HFFc6 (cell line): ENCODE results near the gene SUPT20HL1. TPM values are rescaled to one million over a fixed set of nuclear protein-coding genes. Genes with fewer than 3 reads are reported as not detected.
"Not testable (repeated sequence)": the region's sequence is repeated elsewhere in the genome, so short reads cannot be mapped to it uniquely, and the experiment has no call there.

Source experiments
- DNase-seq: peaks from one replicate; pipeline ENCODE4 v3.0.0-alpha.2; 2018
- H3K27ac Mint-ChIP-seq: 2 replicates; pipeline ENCODE4 v1.8.0; 2020; ENCODE audit warnings: mild to moderate bottlenecking, mixed read lengths
- H3K27me3 Mint-ChIP-seq: 2 replicates; pipeline ENCODE4 v1.8.0; 2021; ENCODE audit warnings: mild to moderate bottlenecking, moderate library complexity, mixed read lengths; ENCODE audit not compliant: insufficient read depth
- H3K36me3 Mint-ChIP-seq: 2 replicates; pipeline ENCODE4 v1.8.0; 2021; ENCODE audit warnings: low read depth, mixed read lengths
- H3K4me1 Mint-ChIP-seq: 2 replicates; pipeline ENCODE4 v1.8.0; 2020; ENCODE audit warnings: low read depth, mixed read lengths
- H3K4me3 Mint-ChIP-seq: 2 replicates; pipeline ENCODE4 v1.8.0; 2020; ENCODE audit warnings: mild to moderate bottlenecking, moderate library complexity, mixed read lengths
- H3K9me3 Mint-ChIP-seq: 2 replicates; pipeline ENCODE4 v1.8.0; 2020; ENCODE audit warnings: mild to moderate bottlenecking, mixed read lengths
- CTCF ChIP-seq: fragments of 200-600 bp; sonication (generic); IDR thresholded peaks from 2 replicates; pipeline ENCODE4 v1.5.0; 2021; ENCODE audit warnings: antibody characterized with exemption, mild to moderate bottlenecking
- total RNA-seq, 6 experiments: library from RNA; stranded (reverse); fragmentation: NEBNext Ultra II Directional; extraction: Animal tissue kit (Norgen Biotek cat#: 25700); gene quantifications; 2 replicates in 1 of 6; 3 replicates in 5 of 6; pipeline ENCODE4 v1.2.3, GENCODE V29; 2021

SUPT20HL1 gene
- total RNA-seq, 6 experiments from 2014 or later = not detected

DNA sequence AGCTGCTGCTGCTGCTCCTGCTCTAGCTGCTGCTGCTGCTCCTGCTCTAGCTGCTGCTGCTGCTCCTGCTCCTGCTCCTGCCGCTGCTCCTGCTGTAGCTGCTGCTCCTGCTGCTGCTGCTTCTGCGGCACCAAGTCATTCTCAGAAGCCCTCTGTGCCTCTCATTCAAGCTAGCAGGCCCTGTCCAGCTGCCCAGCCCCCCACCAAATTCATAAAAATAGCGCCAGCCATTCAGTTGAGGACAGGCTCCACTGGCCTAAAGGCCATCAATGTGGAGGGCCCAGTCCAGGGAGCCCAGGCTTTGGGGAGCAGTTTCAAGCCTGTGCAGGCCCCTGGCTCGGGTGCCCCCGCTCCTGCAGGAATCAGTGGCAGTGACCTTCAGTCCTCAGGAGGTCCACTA is 3.9 kb downstream of the SUPT20HL1 start:
- TF ChIP-seq CTCF = no peak
- Mint-ChIP-seq H3K4me1 (peaks cover 10% of the 10 kb centered on the region; the same call in 1 of the 2 replicates), H3K27ac (no peak overlapping the region), H3K36me3 (no peaks in the 10 kb centered on the region), H3K4me3 (no peak overlapping the region), H3K27me3 (no peaks in the 10 kb centered on the region; the same call in 1 of the 2 replicates), H3K9me3 (no peaks in the 10 kb centered on the region)
- no peak for DNase-seq

DNA sequence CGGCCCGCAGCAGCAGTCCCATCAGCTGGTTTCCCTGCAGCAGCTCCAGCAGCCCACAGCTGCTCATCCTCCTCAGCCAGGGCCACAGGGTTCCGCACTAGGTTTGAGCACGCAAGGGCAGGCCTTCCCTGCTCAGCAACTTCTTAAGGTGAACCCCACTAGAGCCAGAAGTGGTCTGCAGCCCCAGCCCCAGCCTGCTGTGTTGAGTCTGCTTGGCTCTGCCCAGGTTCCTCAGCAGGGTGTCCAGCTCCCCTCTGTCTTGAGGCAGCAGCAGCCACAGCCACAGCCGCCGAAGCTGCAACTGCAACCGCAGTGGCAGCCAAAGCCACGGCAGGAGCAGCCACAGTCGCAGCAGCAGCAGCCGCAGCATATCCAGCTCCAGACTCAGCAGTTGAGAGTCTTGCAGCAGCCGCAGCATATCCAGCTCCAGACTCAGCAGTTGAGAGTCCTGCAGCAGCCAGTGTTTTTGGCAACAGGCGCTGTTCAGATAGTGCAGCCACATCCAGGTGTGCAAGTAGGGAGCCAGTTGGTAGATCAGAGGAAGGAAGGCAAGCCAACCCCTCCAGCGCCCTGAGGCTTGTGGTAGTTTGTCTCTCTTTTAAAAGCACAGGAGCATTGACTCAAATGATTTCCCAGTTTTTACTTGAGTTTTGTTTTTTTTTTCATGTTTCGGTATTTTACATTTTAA is 4.6 kb downstream of the SUPT20HL1 start:
- Mint-ChIP-seq H3K36me3 (no peaks in the 10 kb centered on the region), H3K9me3 (no peaks in the 10 kb centered on the region)
- no peak for TF ChIP-seq CTCF

GRCh38 chrX:24366762-24367400 is 6.4 kb downstream of the SUPT20HL1 start:
- H3K27ac Mint-ChIP-seq, H3K27me3 Mint-ChIP-seq, H3K36me3 Mint-ChIP-seq, H3K4me3 Mint-ChIP-seq, DNase-seq, H3K9me3 Mint-ChIP-seq: not testable (repeated sequence)
- peaks cover 28% of the 10 kb centered on the region for H3K4me1 Mint-ChIP-seq

More for the DNA sequence above, 4.6 kb downstream of the SUPT20HL1 start:
- Mint-ChIP-seq H3K27me3 (no peaks in the 10 kb centered on the region; the same call in 1 of the 2 replicates), H3K4me1 (peaks cover 13% of the 10 kb centered on the region), H3K27ac (no peak overlapping the region), H3K4me3 (no peak overlapping the region)
- DNase-seq = no peak

DNA sequence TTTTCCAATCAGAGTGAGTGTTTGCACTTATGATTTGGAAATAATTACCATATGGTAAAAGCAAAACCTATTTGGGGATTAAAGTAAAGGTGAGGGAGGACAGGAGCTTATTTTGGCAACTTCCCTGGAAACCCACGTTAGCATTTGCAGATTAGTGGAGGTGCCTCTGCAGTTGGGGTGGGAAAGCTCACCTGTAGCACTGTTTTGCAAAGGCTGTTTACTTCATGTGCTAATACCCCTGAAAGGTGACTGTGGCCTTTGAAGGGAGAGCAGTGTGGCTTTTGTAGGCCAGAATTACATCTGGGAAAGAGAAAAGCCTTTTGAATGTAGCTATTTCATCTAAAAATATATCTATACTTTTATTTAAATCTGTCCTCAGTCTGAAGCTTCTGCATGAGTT is 9.4 kb downstream of the SUPT20HL1 start:
- H3K9me3 Mint-ChIP-seq = no peaks in the 10 kb centered on the region
- H3K27me3 Mint-ChIP-seq = no peaks in the 10 kb centered on the region; the same call in 1 of the 2 replicates
- no peak for DNase-seq
- TF ChIP-seq CTCF = no peak
- H3K36me3 Mint-ChIP-seq = no peaks in the 10 kb centered on the region
- H3K4me3 Mint-ChIP-seq = no peak overlapping the region
- H3K4me1 Mint-ChIP-seq = peaks cover 28% of the 10 kb centered on the region
- H3K27ac Mint-ChIP-seq = no peak overlapping the region

DNA sequence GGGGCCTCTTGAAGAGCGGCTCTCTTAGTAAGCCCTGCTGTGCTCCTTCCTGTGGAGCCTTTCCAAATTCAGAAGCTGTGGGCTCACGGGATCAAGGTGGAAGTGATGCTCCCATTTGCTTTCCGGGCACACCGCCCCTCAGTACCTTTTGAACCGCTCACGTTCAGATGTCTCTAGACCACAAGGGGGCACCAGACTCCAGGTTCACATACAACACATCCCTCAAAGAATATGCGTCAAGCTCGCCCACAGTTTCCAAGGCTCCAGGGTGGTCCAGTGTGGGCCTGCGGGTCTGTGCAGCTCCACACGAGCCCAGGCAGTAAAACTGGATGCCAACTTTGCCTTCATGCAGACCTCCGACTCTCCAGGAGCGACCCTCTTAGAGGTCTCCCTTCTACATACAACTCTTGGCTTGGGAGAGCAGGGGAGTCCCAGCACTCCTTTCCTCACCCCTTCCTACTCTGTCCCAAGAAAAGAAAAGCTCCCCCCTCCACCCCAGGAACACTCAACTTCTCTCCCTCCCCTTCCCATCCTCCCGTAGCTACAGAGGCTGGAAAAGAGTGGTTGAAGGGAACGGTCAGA is 11.0 kb downstream of the SUPT20HL1 start:
- Mint-ChIP-seq H3K27ac (no peak overlapping the region), H3K27me3 (no peaks in the 10 kb centered on the region; the same call in 1 of the 2 replicates), H3K9me3 (no peaks in the 10 kb centered on the region), H3K36me3 (no peaks in the 10 kb centered on the region), H3K4me1 (peaks cover 24% of the 10 kb centered on the region), H3K4me3 (no peak overlapping the region)
- TF ChIP-seq CTCF = peak; percentile 76
- peak; percentile 25 for DNase-seq
